ENCODE results near the gene DLG2.

The DLG2 gene

DNA sequence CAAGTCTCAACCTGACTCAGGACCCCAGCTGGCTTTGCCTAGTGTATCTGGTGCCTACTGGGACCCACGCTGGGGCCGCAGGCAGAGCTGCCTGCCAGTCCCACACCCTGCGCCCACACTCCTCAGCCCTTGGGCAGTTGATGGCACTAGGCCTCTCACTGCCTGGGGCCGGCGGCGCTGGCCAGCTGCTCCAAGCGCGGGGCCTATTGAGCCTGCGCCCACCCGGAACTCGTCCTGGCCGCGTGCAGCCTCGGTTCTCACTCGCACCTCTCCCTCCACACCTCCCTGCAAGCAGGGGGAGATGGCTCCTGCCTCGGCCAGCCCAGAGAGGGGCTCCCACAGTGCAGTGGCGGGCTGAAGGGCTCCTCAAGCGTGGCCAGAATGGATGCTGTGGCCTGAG, 1432.4 kb downstream of the DLG2 start:
- no peak for DNase-seq (ENCODE audit: low spot score)

DNA sequence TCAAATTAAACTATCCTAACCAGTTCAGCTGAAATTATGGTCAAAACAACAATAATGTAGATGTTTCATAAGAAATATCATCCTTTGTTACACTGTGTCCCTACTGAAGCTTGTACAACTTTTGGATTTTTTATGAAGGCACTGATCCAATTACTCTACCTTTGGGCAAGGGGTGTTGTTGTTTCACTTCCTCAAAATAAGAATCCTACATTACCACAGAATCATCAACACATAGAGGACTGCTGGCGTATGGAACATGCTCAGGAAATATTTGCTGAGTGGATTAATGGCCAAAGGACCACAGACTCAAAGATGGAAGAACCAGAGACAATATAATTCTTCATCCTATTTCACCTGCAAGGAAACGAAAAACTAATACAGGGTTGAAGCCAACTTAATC, 1433.4 kb downstream of the DLG2 start:
- DNase-seq (ENCODE audit: low spot score) = no peak

DNA sequence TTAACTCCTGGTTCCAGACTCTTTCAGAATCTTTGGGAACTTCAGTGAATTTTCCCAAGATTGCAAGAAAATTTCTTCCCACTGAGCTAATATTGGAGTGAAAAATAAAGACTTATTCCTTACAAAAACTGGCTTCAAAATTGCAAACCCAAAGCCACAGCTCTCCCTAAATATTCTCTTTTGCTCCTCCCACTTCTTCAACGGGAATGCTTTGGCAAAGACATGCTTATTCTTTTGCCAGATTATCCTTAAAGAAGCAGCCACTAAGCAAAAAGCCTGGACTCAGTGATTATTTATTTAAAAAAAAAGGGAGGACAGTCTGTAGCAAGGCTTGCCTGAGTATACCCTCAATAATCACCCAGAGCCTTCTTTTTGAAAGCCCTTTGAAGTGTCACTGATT, 1438.6 kb downstream of the DLG2 start:
- DNase-seq (ENCODE audit: low spot score) = no peak

DNA sequence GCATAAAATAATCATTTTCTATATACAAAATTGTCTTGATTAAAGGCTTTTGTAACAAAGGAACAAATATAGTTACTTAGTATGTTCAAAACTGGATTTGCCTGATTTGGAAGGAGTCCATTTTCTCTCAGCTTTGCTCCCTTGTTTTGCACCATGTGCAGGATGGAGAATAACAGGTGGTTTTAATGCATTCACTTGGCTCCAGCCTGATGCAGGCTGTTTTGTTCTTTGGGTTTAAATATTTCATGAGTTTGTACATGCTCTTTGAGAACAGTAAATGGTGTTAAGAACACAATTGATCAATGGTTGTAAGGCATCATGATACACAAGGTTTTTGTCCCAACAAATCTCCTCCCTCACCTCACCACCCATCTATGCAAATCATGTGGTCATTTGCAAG, 1454.1 kb downstream of the DLG2 start:
- DNase-seq (ENCODE audit: low spot score) = no peak

DNA sequence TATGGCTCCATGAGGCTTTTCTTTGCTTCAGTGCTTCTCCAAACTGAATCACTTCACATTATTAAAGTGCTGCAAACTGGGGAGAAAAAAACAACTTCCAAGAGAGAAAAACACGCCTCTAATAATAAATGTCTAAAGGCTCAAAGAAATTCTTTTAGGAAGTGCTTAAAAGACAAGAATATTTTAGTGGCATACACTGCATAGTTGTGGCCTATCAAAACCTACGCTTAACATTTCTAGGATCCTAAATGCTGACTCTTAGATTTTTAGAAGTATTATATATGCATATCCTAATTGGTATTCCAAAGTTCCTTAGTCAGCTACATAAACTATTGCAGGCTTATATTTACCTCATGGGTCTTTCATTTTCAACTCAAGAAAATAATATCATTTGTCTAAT, 1462.0 kb downstream of the DLG2 start:
- DNase-seq (ENCODE audit: low spot score) = no peak

DNA sequence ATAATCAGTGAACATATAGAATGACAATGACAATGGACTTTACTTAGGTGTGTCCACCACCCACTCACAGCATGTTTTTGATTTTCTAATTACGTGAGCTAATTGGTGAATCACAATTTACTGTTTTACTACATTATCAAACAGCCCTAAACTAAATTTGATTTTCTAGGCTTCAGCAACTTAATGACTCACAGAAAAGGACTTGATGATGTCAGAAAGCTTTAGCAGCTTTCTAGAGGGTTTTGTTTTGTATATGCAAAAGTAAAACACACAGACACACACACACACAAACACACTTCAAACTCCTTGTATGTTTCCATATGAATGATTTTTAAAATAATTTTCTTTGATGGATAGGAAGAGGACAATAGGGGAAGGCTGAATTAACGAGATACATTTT, 1462.4 kb downstream of the DLG2 start:
- DNase-seq (ENCODE audit: low spot score) = no peak

DNA sequence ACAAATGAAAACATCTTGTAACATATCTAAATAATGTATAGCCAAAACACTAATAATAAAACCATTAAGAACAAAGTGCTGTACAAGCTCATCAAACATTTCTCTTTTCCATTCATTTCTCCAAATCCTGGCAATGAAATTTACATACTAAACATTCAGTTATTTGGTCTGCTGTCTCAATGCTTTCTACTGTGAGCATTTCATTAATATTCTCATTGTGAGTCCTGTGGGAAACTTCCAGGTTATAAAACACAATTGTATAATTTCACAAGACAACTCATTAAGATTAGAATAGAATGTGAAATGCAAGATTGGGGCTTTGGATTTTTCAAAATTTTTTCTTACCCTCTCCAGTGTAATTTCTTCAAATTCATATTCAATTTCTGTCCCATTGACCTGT, 1464.0 kb downstream of the DLG2 start:
- no peak for DNase-seq (ENCODE audit: low spot score)

DNA sequence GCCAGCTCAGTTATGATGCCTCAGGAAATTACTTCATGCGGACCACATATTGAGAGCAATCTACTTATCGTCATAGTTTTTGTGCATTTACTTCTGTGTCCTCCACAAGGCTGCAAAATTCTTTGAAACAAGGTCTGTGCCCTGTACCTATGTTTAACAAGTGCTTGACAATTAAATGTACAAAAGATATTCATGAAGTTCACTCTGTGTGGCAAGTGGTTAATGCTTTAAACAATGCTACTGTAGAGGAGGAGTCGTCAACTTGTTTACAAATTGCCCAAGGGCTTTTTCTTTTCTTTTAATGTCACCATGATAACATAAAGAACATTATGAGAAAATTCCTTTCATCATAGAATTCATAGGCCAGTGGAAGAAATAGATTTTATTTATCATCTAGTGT, 1469.5 kb downstream of the DLG2 start:
- no peak for DNase-seq (ENCODE audit: low spot score)

DNA sequence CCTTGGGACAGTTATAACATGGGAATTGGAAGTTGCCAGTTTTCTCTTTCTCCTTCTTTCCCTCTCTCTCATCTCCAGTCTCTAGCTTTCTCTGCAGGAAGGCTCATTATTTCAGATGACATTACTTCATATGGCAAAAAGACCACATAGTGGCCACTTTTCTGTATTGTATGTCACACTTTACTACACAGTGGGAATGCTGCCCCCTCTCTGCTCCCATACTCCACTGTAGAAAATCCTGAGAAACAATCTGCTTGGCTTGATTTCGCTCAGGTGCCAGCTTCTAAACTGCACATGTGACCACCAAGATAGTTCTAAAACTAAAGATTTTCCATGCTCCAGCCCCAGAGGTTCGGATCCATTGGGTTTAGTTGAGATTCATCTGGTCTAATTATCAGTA, 1480.3 kb downstream of the DLG2 start:
- DNase-seq (ENCODE audit: low spot score) = no peak

DNA sequence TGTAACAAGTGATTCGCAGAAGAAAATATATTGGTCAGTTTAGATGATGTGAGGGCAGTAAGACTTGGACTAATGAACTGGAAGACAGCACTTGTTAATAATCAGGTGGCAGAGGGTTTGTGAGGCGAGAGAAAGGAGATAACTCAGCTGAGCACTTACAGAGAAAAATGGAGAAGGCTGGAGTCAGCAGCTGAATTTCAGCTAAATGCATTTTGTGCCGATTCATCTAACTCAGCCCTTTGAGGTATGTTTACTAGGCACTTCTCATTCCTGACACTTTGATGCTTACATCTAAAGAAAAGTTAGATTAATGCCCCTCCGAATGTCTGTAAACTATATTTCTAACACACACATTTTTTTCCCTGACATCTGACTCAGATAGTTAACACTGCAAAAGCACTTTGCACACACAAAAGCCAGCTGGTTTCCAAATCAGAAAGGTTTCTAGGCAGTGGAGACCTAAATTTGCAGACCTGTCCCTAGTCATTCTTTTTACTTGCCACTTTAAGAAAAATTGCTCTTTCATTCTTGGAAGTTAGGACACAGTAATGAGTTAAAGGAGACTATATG, 1481.4 kb downstream of the DLG2 start:
- DNase-seq (ENCODE audit: low spot score) = no peak

DNA sequence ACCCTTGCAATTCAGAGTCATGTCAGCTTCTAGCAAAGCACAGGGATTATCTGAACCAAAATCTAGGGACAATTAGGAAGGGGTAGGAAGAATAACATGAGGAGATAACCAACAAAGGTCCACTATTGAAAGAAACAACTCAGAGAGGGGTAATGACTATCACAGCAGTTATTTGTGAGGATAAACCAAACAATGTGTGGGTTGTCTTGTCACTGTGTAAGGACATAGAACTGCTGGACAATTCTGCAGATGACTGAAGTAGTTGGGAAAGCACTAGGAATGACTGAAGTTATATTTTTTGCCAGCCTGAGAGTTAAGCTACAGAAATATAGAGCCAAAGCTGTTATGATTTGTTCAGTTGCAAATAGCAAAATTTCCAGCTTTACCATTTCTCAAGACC, 1482.6 kb downstream of the DLG2 start:
- DNase-seq (ENCODE audit: low spot score) = no peak

DNA sequence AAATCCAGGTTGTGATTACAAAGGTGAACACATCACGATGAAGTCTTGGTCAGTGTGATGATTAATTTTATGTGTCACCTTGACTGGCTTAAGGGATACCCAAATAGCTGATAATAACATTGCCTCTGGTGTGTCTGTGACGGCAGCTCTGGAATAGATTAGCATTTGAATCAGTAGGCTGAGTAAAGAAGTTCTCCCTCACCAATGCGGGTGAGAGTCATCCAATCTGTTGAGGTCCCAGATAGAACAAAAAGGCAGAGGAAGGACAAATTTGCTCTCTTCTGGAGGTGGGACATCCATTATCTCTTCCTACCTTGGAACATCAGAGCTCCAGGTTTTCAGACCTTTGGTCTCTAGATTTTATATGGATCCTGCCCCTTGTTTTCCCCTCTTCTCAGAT, 1484.7 kb downstream of the DLG2 start:
- DNase-seq (ENCODE audit: low spot score) = no peak

DNA sequence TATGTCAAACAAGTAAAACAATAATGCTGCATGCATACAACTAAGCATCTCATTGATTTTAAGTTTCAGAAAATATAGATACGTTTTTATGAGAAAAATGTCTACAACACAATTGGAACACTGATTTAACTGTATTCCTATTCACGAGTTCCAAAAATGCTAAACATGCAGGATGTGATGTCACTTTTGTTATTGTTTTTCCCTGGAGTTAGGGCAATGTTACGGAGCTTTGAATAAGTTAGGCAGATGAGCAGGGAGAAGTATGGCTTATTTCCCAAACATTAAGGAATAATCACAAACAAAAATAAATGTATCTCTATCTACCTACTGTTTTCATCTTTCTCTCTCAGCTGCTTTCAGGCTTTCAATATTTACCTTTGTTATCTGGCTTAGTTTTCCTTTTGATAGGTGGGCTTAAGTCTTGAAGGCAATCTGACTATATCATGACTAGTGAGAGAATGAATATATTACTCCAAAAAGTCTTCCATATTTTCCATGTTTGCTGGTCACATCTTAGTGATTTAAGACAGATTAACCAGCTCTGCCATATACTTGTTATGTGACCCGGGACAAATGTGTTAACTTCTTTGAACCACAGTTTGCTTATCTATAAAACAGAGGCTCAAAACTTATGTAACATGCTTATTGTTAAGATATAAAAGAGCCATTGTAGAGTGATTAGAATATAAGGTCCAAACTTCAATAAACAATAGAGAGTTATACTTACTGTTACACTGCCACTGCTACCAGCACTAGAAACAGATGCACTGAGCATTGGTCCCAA, 1486.6 kb downstream of the DLG2 start:
- no peak for DNase-seq (ENCODE audit: low spot score)

DNA sequence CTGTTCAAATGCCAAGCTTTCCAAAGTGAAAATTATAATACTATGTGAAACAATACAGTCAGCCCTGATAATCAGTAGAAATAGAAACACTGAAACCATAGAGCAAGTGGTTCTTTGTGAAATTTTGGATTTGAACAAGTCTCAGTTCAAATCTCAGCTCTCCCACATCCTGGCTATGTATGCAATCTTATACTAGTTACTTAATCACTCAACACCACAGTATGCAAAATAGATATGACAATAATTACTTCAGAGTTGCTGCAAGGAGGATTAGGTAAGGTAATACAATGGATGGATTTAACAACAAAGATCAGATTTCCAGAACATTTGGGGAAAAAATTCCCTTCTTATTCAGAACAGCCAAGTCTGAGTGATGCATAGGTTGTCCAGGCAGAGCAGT, 1489.2 kb downstream of the DLG2 start:
- DNase-seq (ENCODE audit: low spot score) = no peak

DNA sequence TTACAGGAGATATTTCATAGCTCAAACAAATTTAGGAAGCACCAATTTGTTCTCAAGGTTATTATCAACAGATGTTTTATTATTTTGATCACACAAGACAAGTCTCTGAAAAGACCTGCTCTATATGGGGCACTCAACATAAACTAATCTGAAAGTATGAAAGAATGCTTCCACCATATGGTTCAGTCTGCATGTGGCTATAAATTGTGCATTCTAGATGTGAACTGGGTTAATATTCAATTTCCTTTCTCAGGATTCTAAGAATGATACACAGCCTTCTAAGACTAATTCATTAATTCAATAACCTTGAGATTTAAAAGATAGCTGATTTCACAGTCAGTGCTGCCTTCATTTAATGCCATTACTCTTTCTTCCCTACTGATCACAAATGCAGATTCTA, 1489.6 kb downstream of the DLG2 start:
- DNase-seq (ENCODE audit: low spot score) = no peak

DNA sequence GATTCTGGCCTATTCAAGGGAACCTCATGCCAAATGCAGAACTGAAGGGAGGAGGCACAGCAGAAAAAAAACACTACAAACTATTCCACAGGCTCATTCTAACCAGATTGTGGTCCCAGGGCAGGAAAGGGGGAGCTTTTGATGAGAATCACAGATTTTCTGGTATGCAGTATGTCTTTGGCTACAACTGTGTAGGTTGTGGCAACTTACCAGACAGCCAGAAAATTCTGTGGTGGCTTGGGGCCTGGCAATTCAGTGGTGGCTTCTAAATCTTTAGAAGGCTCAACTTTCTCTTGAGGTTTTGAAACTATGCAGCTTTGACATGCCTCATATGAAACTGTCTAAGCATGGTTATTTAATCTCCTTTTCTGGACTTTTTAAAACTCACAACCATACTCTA, 1490.2 kb downstream of the DLG2 start:
- no peak for DNase-seq (ENCODE audit: low spot score)

DNA sequence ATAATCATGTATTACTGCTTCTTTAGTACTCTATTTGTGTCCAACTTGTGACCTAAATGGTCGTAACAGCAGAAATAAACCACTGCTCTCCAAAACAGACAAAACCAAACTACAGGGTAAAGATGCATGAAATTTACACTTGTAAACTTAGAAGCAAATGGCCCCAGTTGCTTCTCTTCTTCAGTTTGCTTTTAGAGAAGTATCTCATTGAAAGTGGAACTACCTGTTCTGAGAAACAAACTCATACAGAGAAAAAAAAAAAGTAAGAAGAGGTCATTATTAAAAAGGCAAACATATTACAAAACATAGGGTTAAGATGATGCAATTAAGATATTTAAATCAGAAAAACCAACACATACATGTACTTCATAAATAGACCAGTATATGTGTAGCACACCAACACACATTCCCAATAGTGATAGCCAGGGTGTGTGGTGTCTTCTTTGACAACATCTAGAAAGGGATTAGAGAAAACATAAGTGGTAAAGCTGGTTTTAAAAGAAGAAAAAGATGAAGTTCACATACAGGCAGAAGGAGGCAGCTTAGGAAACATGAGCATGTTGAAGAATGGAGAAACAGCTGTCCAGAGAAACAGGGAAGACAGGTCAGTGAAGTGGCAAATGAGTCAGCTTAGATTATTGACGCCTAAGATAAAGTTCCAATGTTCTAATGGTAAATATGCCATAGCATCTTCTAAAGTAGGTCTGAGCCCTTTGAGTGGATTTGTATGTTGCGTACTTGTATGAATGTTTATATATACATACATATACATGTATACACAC, 1496.3 kb downstream of the DLG2 start:
- DNase-seq (ENCODE audit: low spot score) = no peak

DNA sequence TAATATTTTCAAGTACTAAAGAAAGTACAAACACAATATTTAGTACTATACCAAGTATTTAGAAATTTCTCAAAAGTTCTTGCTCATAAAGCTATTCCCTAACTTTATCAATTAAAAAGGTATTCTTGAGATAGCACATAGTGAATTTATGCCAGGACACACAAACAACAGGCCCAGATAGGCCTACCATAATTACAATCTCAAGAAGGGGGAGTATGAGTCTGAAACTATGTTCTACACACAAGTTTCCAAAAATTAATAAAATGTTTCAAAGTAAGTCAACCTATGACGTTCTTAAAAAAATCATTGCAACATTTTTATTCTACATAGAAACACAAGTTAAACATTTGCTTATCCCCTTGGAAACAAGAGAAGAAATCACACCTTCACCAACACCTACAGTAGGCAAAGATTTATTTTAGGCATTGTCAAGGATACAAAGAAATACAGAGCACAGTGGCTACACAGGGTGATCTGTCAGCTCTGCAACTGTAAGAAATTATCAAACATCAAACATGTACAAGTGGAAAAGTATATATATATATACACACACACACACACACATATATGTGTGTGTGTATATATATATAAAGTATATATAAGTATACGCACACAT, 1497.1 kb downstream of the DLG2 start:
- no peak for DNase-seq (ENCODE audit: low spot score)

DNA sequence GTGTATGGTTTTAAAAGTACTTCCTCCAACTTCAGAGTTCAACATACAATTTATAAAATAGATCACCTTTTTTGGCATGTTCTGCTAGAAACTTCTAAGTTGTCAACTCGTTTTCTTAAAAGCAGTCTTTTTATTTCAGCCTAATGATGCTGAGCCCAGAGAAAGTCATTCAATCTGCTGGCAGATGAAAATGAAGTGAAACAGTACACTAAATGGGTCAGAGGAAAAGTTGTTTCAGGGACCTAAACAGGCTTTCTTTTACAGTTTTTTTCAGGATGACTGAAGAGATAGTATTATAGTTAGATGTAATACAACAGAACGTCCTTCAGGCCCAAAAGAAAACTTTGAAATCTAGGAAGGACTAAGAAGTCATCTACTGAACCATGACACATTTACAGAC, 1498.3 kb downstream of the DLG2 start:
- DNase-seq (ENCODE audit: low spot score) = no peak

DNA sequence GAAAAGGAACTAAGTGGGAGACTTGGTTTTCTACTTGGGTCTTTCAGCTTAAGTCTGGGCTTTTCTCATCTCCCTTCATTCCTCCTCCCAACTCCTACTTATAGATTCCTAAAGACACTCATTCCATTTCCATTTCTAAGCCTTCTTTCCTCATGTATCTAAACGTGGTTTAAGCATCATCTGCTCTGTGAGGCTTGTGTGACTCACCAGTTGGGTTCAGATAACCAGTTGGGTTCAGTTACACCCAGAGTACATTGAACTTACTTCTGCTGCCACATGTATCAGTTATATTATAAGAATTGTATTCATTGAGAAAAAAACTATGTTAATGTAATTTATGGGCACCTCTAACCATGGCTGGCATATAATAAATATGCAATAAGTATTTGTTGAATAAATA, 1509.8 kb downstream of the DLG2 start:
- no peak for DNase-seq (ENCODE audit: low spot score)

DNA sequence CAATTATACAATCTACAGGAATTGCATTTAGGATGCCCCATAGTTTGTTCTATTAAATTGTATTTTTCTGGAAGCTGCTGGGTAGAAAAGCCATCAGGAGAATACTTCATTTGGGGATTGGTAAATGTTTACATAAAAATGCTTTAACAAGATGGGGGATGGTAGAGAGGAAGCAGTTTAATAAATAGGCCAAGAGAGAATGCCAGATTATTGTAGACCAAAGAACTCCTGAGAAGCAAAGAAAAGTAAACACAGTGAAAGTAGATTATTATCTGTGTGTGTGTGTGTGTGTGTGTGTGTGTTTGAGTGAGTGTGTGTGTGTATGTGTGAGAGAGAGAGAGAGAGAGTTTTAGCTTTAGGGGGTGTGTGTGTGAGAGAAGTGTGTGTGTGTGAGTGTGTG, 1520.6 kb downstream of the DLG2 start:
- no peak for DNase-seq (ENCODE audit: low spot score)

DNA sequence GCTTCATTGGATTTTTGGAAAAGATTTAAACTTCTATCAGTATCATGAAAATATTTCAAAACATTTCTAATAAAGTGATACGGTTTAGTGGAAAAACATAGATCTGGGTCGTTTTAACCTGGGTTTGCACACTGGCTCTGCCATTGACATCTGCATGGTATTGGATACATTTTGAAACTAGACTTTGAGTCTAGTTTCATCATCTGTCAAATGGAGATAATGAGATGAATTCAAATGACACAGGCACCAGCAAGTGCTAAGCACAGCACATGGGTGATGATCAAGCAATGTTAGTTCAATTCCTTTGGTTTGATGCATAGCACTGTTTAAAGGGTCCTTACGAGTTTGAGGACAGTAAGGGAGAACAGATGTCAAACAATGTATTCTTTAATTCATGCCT, 1522.0 kb downstream of the DLG2 start:
- no peak for DNase-seq (ENCODE audit: low spot score)

DNA sequence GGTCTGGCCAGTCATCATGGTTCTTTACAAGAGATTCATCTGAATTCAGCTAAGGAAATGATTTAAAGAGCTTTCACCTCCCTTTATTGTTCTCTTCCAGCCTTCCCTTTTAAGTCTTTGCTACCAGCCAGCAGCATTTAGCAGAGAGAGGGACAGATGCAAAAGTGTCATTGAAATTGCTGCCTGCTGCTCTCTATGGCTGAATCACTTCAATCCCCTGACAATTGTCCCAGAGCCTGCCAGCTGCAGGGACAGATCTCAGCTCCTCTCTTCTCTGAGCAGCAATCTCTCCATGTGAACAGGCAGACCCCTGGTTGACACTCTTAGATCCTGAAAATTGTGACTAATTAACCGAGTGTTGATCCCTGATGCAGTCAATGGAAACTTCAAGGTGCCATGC, 1524.0 kb downstream of the DLG2 start:
- DNase-seq (ENCODE audit: low spot score) = no peak
